ENCODE data around the gene HAND2.
A peak's percentile ranks its signal among the peaks of the same experiment; 100 is the strongest.

Gene HAND2

DNA sequence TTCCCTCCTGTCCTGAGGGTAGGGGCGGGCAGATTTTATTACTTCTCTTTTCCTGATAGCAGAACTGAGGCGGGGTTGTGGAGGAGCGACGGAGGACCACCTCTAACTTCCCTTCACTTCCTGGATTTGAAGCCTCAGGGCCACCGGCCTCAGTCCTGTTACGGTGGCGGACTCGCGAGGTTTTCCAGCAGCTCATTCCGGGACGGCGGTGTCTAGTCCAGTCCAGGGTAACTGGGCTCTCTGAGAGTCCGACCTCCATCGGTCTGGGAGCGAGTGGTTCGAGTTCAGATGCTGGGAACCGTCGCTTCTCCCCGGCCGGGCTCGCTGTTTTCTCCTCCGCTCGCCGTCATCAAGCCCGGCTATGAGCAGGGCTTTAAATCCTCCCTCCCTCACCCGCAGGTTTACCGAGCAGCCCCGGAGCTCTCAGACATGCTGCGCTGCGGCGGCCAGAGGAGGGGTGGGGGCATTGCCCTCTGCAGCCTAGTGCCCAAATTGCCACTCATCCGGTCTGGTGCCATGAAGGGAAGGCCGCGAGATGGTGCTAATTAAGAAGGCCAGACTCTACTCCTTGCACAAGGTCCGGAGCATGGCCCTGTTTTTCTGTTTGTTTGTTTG lies 23.3 kb downstream of the HAND2 start:
- Mint-ChIP-seq H3K36me3 (no peaks in the 10 kb centered on the region), H3K9me3 (no peaks in the 10 kb centered on the region), H3K4me3 (peak overlapping the region; percentile 64), H3K27me3 (peaks cover 32% of the 10 kb centered on the region), H3K27ac (no peak overlapping the region), H3K4me1 (peaks cover 17% of the 10 kb centered on the region)
- ATAC-seq (ENCODE audit: low read depth) (peak; percentile 23), DNase-seq (ENCODE audit: low spot score in 2 of 2) (peak in 1 of 2 donors; percentile 14)

DNA sequence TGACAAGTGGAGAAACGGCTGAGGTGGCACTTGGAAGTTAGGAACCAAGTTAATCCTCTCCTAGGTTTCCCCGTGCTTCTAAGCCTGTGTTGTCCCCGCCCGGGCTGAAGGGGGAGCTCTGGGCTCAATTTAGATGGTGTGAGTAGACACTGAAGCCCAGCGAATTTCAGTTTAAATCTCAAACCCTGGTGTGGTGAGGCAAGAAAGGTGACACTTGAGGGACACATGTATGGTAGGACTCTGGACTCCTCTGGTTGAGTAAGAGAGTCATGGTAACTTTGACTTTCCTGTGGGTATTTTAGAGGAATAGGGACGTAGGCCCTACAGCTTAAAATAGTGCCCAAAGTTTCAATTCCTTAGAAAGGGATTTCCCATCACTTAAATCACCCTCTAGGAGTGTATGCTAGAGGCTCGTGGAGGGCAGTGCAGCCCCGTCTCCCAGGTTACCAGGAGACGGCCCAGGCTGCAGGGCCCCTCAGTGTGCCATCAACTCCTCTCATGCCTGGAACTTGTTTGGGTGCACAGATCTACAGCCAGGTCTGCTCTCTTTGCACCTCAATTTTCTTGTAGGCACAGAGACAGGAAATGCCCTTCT lies 24.0 kb downstream of the HAND2 start:
- Mint-ChIP-seq H3K9me3 (no peaks in the 10 kb centered on the region), H3K36me3 (no peaks in the 10 kb centered on the region), H3K4me3 (peak overlapping the region; percentile 64), H3K27ac (no peak overlapping the region), H3K4me1 (peaks cover 20% of the 10 kb centered on the region), H3K27me3 (peaks cover 29% of the 10 kb centered on the region)
- peak; percentile 57 for ATAC-seq (ENCODE audit: low read depth)
- DNase-seq (ENCODE audit: low spot score in 2 of 2): peak in 1 of 2 donors; percentile 26

DNA sequence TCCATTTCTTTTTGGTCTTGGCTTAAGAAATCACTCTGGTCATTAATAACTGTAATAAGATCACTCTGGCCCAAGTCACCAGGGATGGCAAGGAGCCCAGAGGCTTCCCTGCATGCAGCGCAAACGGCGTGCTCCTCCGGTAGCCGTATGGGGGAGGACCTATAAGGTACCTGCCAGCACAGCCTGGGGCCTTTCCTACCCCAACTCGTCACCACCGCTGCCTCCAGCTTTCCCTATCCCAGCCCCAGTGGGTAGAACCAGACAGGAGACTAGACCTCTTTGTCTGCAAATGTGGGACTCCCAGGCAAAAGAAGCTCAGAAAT lies 25.9 kb downstream of the HAND2 start:
- H3K4me1 Mint-ChIP-seq: peaks cover 21% of the 10 kb centered on the region
- peaks cover 1% of the 10 kb centered on the region for H3K9me3 Mint-ChIP-seq
- H3K27ac Mint-ChIP-seq: no peak overlapping the region
- DNase-seq (ENCODE audit: low spot score in 2 of 2): no peak
- H3K4me3 Mint-ChIP-seq: no peak overlapping the region
- ATAC-seq (ENCODE audit: low read depth): no peak
- H3K27me3 Mint-ChIP-seq: peaks cover 32% of the 10 kb centered on the region
- H3K36me3 Mint-ChIP-seq: peaks cover 2% of the 10 kb centered on the region

DNA sequence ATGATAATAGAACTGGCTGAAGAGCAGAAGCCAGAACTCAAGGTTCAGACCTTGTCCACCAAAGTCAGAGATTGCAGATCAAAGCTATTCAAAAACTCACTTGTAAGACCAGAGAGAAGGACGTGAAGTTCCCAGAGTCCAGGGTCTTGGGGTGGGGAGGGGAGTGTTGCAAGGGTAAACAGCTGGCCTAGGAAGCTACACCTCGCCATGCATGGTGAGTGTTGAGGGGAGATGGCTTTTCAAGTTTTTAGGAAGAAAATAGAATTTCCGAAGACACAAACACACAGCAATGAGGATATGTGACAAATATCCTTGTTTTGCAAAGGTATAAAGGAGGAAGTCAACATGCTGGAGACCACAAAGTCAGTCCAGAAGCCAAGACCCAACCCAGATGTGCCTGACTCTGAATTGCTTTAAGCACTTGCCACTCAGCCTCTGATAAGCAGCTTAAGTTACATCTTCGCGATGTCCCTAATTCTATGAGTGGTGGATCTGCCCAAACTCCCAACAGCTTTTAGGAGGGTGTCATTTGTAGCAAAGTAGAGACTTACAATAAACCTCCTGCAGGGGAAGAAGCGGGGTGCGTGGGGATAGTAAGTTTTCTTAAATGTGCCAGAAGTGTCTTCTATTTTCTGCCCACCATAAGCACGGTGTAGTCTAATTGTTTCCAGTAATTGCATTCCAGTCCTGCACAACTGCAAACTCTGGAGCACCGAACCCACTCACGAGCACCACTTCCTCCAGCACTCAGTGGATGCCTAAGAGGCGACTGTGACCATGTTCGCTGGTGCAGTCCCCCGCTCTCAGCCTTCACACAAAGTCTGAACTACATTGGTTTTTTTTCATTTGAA lies 26.5 kb downstream of the HAND2 start:
- Mint-ChIP-seq H3K4me1 (peaks cover 18% of the 10 kb centered on the region), H3K27ac (no peak overlapping the region), H3K9me3 (peaks cover 1% of the 10 kb centered on the region), H3K27me3 (peaks cover 32% of the 10 kb centered on the region), H3K36me3 (peaks cover 2% of the 10 kb centered on the region), H3K4me3 (no peak overlapping the region)
- DNase-seq (ENCODE audit: low spot score in 2 of 2) (no peak), ATAC-seq (ENCODE audit: low read depth) (no peak)

DNA sequence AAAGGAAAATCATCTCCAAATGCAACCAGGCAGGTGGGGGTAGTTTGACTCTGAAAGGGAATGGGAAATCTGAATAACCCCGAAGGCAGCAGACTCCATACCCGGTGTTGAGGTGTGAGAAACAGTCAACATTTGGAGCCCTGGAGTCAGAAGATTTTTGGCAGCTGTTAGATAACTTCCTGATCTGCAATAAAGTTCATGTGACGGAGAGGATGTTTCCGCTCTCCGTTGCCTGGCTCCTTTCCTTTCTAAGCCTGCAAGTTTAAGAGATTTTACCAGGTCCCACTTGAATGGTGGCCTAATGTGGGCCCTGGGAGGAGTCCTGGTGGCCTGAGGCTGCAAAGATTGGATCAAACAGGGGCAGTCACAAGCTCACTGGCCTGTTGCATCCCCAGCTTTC lies 27.7 kb downstream of the HAND2 start:
- Mint-ChIP-seq H3K4me3 (no peak overlapping the region), H3K4me1 (peaks cover 19% of the 10 kb centered on the region), H3K9me3 (peaks cover 1% of the 10 kb centered on the region), H3K27me3 (peaks cover 24% of the 10 kb centered on the region), H3K27ac (no peak overlapping the region), H3K36me3 (peaks cover 2% of the 10 kb centered on the region)
- DNase-seq (ENCODE audit: low spot score in 2 of 2) (no peak), ATAC-seq (ENCODE audit: low read depth) (no peak)

DNA sequence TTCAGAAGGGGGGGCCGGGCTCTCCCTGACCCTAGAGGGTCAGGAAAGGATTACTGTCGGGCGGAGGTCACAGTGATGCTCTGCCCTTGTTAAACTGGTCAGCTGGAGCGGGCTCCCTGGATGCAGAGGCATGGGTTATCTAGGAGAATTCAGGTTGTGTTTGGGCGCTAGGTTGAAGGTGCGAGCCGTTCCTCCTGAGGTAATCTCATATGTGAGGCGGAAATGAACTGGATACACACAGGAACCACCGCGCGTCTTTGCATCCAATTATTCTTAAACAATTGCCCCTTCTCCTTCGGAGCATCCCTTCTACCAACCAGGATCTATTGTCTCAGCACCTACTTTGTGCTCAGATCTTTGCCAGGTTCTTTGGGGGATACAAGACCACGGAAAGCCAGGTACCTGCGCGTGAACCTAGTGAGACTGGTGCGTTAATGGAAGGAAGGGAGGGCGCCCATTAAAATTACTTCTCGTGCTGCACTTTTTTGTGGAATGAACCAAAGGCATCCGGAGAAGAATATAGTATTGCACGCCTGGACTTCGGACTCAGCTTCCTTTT lies 28.4 kb downstream of the HAND2 start:
- H3K4me3 Mint-ChIP-seq: peak overlapping the region; percentile 55
- ATAC-seq (ENCODE audit: low read depth): no peak
- H3K9me3 Mint-ChIP-seq: peaks cover 1% of the 10 kb centered on the region
- peaks cover 23% of the 10 kb centered on the region for H3K27me3 Mint-ChIP-seq
- H3K4me1 Mint-ChIP-seq: peaks cover 22% of the 10 kb centered on the region
- no peak overlapping the region for H3K27ac Mint-ChIP-seq
- H3K36me3 Mint-ChIP-seq: peaks cover 2% of the 10 kb centered on the region
- DNase-seq (ENCODE audit: low spot score in 2 of 2): no peak

DNA sequence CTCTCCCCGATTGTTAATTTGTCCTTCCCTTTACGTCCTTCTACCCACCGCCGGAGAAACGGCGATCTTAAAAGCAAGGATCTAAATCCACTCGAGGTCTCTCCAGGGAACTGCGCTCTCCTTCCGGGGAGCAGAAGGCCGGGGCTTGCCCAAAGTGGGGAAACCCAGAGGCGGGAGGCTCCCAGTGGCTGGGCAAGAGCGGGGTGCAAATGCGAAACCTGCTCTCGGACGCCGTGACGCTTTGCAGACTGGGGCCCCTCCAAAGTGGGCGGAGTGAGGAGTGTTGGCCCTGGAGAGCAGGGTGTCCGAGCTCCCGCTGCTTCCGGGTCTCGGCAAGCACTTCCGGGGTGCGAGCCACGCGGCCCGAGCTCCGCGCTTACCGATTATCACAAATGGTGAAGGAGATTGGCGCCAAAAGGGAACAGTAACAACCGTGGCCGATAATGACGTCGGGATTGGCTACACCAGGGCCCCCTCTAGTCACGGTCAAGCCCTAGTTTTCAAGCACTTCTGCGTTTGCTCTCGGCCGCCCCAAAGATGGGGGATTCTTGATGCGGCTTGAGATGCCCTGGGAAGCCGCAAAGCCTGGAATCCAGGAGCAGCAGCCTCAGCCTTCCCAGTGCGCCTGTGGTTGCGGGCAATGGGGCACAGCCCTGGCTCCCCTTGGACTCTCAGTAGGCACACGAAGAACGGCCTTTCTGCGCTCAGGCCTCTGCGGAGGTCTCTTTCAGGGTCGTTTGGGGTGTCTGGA lies 29.0 kb downstream of the HAND2 start:
- Mint-ChIP-seq H3K27ac (no peak overlapping the region), H3K4me1 (peaks cover 24% of the 10 kb centered on the region), H3K36me3 (peaks cover 2% of the 10 kb centered on the region), H3K9me3 (peaks cover 1% of the 10 kb centered on the region), H3K27me3 (peaks cover 25% of the 10 kb centered on the region), H3K4me3 (peak overlapping the region; percentile 55)
- DNase-seq (ENCODE audit: low spot score in 2 of 2) (no peak), ATAC-seq (ENCODE audit: low read depth) (no peak)

DNA sequence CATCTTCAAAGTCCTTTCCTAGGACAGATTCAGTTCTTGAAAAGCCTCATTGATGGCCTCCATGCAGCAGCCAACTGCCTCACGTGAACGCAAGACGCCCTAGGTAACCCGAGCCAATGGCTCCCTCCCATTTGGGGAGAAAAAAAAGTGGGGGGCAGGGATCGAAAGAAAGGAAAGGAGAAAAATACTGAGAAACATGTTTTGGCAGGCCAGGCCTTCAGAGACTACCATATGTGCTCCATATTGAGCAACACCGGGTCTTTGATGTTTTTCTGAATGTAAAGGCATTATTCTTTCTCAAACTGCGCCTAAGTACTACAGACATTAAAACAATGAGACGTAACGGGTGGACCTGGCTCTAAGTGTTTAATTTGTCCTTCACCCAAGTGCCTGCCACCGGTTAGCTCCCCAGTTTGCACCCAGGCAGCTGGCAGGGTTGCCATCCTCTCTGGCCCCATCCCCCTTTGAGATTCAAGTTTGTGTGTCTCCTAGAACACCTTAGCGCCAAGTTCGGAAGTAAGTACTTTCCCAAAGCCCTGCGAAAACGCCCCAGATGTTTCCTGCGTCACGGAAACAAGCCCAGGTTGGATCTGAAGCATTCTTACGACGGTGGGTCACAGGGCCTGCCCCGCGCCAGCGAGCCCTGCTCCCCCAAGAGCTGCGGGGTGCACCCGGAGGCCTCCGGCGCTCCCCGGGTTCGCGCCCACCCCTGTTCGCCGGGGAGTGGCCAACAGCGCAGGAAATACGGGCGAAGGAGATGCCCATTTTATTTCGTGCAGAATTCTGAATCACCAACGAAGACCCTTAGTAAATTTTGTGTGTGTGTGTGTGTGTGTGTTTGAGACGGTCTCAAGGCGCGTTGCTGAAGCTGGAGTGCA lies 30.1 kb downstream of the HAND2 start:
- no peak for ATAC-seq (ENCODE audit: low read depth)
- Mint-ChIP-seq H3K9me3 (peaks cover 1% of the 10 kb centered on the region), H3K4me1 (peaks cover 19% of the 10 kb centered on the region), H3K36me3 (peaks cover 2% of the 10 kb centered on the region), H3K4me3 (no peak overlapping the region), H3K27me3 (peaks cover 18% of the 10 kb centered on the region), H3K27ac (no peak overlapping the region)
- no peak for DNase-seq (ENCODE audit: low spot score in 2 of 2)

DNA sequence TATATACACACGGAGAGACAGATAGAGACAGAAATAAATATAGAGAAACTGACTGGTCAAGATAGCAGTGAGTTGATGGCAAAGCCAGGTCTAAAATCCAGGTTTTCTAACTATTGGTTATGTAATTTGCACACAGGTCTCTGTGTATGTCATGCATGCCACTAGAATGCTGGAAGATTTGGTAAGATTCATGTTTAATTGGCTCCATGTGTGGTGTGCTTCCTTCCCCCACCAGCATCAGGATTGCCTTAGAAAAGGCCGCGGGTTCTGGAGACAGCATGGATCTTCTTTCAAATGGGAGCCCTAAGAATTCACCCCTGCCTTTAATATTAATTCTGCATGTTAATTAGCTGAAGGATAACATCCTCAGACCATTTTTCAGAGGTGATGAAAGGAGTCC lies 31.3 kb downstream of the HAND2 start:
- peaks cover 1% of the 10 kb centered on the region for H3K9me3 Mint-ChIP-seq
- H3K27ac Mint-ChIP-seq: no peak overlapping the region
- no peak overlapping the region for H3K4me3 Mint-ChIP-seq
- no peak for DNase-seq (ENCODE audit: low spot score in 2 of 2)
- peaks cover 24% of the 10 kb centered on the region for H3K4me1 Mint-ChIP-seq
- H3K36me3 Mint-ChIP-seq: peaks cover 2% of the 10 kb centered on the region
- H3K27me3 Mint-ChIP-seq: peaks cover 19% of the 10 kb centered on the region
- ATAC-seq (ENCODE audit: low read depth): no peak

DNA sequence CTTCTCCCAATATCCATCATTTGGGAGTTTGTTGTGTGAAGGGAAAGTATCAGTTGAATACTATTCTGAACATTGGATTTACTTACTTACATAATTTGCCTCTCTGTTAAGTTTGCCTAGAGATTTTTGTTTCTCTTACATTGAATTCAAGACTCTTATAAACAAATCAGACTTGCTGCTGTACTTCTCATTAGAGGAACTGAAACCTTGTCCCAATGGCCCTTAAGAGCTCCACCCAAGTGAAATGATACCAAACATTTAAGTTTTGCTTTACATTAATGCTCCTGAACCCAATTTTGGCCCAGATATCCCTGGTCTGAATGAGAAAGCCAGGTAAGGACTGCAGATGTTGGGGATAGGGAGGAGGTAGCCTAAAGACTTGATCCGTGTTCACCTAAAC lies 32.0 kb downstream of the HAND2 start:
- Mint-ChIP-seq H3K36me3 (peaks cover 2% of the 10 kb centered on the region), H3K4me1 (peaks cover 24% of the 10 kb centered on the region), H3K27ac (peak overlapping the region; percentile 16), H3K27me3 (peaks cover 18% of the 10 kb centered on the region), H3K9me3 (peaks cover 1% of the 10 kb centered on the region), H3K4me3 (peak overlapping the region; percentile 19)
- DNase-seq (ENCODE audit: low spot score in 2 of 2): no peak
- peak; percentile 77 for ATAC-seq (ENCODE audit: low read depth)

DNA sequence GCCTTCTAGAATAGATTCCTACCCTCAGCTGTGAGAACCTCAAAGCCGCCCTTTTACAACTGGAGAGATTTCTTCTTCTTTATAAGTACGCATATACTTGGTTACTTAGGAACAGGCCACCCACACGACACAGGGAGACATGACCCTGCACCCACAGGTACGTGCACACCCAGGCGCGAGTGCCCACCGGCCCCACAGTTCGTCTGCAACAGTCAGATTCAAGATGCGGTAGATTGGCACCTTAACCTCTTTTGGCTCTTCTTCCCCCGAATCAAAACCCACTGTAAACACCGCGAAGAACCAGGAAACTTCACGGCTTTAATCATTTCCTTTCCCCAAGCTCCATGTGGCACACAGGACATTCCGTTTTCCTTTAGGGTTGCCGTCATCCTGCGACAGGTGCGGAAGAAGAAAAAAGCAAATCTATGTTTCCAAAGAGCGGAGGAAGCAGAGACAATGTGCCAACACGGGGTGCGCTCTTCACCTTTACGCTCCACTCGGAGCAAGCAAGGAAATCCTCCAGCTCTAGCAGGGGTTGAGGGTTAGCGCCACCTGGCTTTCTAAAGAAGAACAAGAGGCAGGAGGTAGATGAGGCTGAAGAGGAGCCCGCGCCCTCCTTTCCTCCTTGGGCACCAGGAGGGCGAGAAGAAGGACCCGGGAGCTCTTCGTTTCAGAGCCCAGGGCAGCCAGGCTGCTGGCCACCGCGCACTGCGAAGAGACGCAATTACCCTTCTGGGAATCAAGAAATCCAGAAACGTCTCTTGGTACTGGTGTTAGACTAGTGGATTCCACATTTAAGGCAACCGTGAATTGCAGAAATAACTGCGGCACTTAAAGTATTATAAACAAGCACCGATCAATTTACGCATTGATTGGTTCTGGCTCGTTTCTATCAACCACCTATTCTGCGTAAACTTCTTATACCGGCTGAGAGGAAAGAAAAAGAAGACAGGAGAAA lies 35.7 kb downstream of the HAND2 start:
- Mint-ChIP-seq H3K4me3 (peak overlapping the region; percentile 86), H3K27me3 (peaks cover 20% of the 10 kb centered on the region), H3K36me3 (no peaks in the 10 kb centered on the region), H3K27ac (no peak overlapping the region), H3K9me3 (no peaks in the 10 kb centered on the region), H3K4me1 (peaks cover 19% of the 10 kb centered on the region)
- ATAC-seq (ENCODE audit: low read depth): peak; percentile 85
- DNase-seq (ENCODE audit: low spot score in 2 of 2): peak in 1 of 2 donors; percentile 38

DNA sequence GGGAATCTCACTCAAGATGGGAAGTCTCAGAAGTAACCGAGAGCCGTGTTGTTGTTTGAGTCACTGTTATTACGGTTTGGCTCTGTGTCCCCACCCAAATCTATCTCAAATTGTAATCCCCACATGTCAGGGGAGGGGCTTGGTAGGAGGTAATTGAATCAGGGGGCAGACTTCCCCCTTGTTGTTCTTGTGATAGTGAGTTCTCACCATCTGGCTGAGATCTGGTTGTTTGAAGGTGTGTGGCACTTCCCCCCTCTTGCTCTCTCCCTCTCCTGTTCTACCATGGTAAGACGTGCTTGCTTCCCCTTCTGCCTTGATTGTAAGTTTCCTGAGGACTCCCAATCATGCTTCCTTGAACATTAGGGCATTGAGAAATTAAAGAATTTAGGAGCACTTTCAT lies 37.0 kb downstream of the HAND2 start:
- no peak overlapping the region for H3K27ac Mint-ChIP-seq
- no peaks in the 10 kb centered on the region for H3K9me3 Mint-ChIP-seq
- H3K36me3 Mint-ChIP-seq: no peaks in the 10 kb centered on the region
- no peak overlapping the region for H3K4me3 Mint-ChIP-seq
- H3K27me3 Mint-ChIP-seq: peaks cover 20% of the 10 kb centered on the region
- peaks cover 15% of the 10 kb centered on the region for H3K4me1 Mint-ChIP-seq
- no peak for ATAC-seq (ENCODE audit: low read depth)
- no peak for DNase-seq (ENCODE audit: low spot score in 2 of 2)
